ENCODE results near the gene COL18A1.

GRCh38 chr21:45537746-45538291 lies 132.9 kb downstream of the COL18A1 start:
- no peak for TF ChIP-seq CTCF (IDR thresholded peaks at IDR 0.05; ENCODE audit: low read depth, low read length)
- no peak for TF ChIP-seq POLR2A (IDR thresholded peaks at IDR 0.05; ENCODE audit: extremely low read depth, insufficient read length)
- TF ChIP-seq MAX (IDR thresholded peaks at IDR 0.05; ENCODE audit: low read depth, low read length), result no peak
- no peak for TF ChIP-seq MYC (IDR thresholded peaks at IDR 0.05; ENCODE audit: low read depth, low read length)

Measured in NB4 (cell line).